Fibroblast of villous mesenchyme (primary cell): ENCODE measurements around the gene ACTN4. TPM values are rescaled to one million over a fixed set of nuclear protein-coding genes. Genes with fewer than 3 reads are reported as not detected.

Experiments
- DNase-seq: peaks from one replicate; pipeline ENCODE4 v3.0.0-alpha.2; 2010; ENCODE audit warnings: low read depth
- H3K4me3 ChIP-seq: 2 replicates; pipeline ENCODE4 v1.5.1; 2011; ENCODE audit warnings: low read depth, mild to moderate bottlenecking, low read length
- total RNA-seq: library from RNA; depleted of rRNA; stranded (reverse); fragments of >200 nt; gene quantifications from 2 replicates; pipeline ENCODE4 v1.2.3, GENCODE V29; 2012
- TF ChIP-seq, protein P1 (sequence below): IDR thresholded peaks from 2 replicates; pipeline ENCODE4 v1.5.1; 2012; ENCODE audit warnings: low read depth, mild to moderate bottlenecking, low read length; ENCODE audit not compliant: insufficient read depth

Gene ACTN4
- total RNA-seq, 1 donor = 456 TPM

DNA sequence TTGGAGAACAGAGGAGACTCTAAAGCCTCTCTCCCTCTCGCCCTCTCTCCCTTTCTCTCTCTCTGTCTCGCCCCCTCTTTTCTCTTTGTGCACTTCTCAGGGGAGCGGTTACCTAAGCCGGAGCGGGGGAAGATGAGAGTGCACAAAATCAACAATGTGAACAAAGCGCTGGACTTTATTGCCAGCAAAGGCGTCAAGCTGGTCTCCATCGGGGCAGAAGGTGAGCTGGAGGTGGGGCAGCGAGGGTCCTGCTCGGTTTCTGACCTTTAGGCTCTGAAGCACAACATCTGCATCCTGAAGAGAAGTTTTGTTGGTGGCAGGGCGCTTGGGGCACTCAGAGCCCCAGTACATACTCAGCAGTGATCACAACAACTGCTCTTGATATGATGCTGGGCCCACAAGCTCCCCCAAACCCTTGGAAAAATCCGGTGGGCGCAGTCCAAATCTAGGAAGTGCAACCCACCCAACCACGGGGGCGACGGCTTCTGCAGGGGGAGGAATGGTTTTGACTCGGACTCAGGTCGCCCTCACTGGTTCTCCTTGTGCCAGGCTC lies 53.5 kb downstream of the ACTN4 start:
- TF ChIP-seq, protein P1, sequence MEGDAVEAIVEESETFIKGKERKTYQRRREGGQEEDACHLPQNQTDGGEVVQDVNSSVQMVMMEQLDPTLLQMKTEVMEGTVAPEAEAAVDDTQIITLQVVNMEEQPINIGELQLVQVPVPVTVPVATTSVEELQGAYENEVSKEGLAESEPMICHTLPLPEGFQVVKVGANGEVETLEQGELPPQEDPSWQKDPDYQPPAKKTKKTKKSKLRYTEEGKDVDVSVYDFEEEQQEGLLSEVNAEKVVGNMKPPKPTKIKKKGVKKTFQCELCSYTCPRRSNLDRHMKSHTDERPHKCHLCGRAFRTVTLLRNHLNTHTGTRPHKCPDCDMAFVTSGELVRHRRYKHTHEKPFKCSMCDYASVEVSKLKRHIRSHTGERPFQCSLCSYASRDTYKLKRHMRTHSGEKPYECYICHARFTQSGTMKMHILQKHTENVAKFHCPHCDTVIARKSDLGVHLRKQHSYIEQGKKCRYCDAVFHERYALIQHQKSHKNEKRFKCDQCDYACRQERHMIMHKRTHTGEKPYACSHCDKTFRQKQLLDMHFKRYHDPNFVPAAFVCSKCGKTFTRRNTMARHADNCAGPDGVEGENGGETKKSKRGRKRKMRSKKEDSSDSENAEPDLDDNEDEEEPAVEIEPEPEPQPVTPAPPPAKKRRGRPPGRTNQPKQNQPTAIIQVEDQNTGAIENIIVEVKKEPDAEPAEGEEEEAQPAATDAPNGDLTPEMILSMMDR = no peak
- DNase-seq = no peak
- no peak overlapping the region for H3K4me3 ChIP-seq

- TF ChIP-seq, protein P1 = no peak
- DNase-seq = peak; percentile 44
- H3K4me3 ChIP-seq = no peak overlapping the region
These were observed 54.1 kb downstream of the ACTN4 start for GRCh38 chr19:38701455-38702063.

DNA sequence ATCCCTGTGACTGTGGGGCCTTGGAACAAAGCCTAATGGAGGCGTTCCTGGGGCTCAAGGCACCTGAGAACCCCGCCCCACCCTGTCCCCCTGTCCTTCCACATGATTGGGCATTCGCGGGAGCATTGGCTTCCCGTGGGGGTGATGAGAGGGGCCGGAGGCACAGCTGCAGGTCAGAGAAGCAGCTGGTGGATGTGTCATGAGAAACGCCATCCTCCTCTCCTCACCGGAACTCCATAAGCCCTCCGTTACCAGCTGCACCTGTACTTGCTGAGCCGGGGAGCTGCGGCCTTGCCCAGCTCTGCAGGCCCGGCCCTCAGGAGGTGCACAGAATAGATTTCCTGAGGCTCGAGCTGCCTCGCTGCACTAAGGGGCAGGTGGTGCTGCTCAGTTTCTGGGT lies 54.8 kb downstream of the ACTN4 start:
- TF ChIP-seq, protein P1 = no peak
- no peak for DNase-seq
- H3K4me3 ChIP-seq = no peak overlapping the region

GRCh38 chr19:38703509-38703908 lies 56.1 kb downstream of the ACTN4 start:
- no peak for DNase-seq
- no peak overlapping the region for H3K4me3 ChIP-seq
- TF ChIP-seq, protein P1 = no peak

GRCh38 chr19:38704488-38705026 lies 57.1 kb downstream of the ACTN4 start:
- no peak overlapping the region for H3K4me3 ChIP-seq
- DNase-seq = no peak
- TF ChIP-seq, protein P1 = no peak

DNA sequence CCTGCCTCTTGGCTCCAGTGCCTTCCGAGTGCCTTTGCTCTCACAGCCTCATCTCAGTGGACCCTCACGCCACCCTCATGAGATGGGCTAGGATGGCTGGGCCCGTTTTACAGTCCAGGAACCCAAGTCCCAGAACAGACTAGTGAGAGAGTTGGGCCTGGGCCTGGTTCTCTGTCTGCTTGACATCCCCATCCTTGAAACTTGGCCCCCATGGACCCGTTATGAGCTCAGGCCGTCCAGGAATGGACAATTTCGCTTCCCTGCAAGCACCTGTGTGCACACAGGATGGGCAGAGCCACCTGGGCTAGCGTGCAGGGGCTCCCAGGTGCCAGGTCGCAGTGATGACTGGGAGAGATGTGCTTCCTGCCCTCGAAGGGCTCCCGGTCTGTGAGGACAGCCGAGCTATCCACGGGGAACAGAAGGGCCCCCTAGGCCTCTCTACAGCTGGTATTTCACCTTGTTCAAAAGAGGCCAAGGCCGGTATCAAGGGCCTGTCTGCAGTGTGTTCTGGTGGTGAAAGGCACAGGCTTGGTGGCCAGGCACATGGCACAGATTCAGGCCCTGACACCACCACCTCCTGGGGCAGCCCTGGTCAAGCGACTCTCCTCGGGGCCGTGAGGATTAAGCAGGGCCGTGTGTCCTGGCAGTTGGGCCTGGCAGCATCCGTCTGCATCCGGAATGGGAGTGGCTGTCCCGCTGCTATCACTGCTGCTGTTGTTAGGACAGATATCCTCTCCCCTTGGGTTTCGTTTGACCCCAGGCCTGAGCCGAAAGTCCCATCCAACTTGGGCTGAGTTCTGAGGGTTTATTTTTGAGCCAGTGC lies 58.0 kb downstream of the ACTN4 start:
- DNase-seq = no peak
- H3K4me3 ChIP-seq = no peak overlapping the region
- TF ChIP-seq, protein P1 = no peak
